Activated T-cell treated with anti-CD3 and anti-CD28 coated beads, Interleukin-2, amount 50 U/mL, for 4 hours (primary cell): ENCODE results near the gene RBFA. TPM values are rescaled to one million over a fixed set of nuclear protein-coding genes. Genes with fewer than 3 reads are reported as not detected.
A peak's percentile ranks its signal among the peaks of the same experiment; 100 is the strongest.

Experiments
- ATAC-seq, 2 donors: fragments of 200-7000 bp; cut with Tn5 transposase; one replicate each; pipeline ENCODE4 v1.10.0; 2021
- DNase-seq: peaks from one replicate; pipeline ENCODE4 v3.0.0-alpha.2; 2020
- H3K27me3 Mint-ChIP-seq: one replicate; pipeline ENCODE4 v1.8.0; 2021; ENCODE audit warnings: low read depth, mixed read lengths
- H3K36me3 Mint-ChIP-seq: one replicate; pipeline ENCODE4 v1.8.0; 2022; ENCODE audit warnings: mixed read lengths; ENCODE audit not compliant: insufficient read depth
- H3K4me1 Mint-ChIP-seq: one replicate; pipeline ENCODE4 v1.8.0; 2021; ENCODE audit warnings: low read depth, mixed read lengths
- H3K4me3 Mint-ChIP-seq: one replicate; pipeline ENCODE4 v1.8.0; 2021; ENCODE audit warnings: mild to moderate bottlenecking, moderate library complexity, mixed read lengths
- H3K9me3 Mint-ChIP-seq: one replicate; pipeline ENCODE4 v1.8.0; 2021; ENCODE audit warnings: mixed read lengths
- total RNA-seq, 3 donors: library from RNA; stranded (reverse); gene quantifications; one replicate each; pipeline ENCODE4 v1.2.1, GENCODE V29; 2021

Gene RBFA
- total RNA-seq, 3 donors from 2014 or later, result 40.0 to 52.3 (median 42.6) TPM

DNA sequence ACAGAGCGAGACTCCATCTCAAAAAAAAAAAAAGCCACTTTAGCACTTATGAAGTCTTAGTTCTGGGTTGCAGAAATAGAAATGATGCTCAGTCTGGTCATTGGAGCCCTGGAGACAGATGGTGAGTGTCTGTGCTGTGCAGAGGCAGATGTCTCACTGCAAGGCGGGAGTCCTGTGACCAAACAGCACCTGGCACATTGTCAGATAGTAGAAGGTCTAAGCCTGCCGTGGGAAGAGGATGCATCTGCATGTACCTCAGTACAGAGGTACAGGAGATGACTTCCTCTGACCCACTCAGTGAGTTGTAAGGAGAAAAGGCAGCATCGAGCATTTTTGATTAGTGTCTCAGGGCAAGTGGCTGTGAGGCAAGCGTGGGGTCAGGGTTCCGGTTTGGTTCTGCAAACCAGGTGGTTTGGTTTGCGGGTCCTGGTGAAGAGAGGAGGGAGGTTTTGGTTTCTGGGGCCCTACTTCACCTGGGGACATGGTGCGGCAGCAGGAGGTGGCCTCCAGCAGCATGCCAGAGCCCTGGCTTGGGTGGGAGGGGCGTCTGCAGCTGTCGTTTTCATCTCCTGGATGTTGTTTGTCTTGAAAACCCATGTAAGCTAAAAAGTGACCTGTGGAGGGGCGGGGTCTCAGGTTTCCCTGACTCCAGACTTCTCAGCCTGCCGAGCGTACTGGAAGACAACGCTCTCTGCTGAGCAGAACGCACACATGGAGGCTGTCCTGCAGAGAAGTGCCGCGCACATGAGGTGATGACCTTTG is 3.8 kb downstream of the RBFA start:
- Mint-ChIP-seq H3K9me3 (peaks cover under 1% of the 10 kb centered on the region), H3K4me1 (peaks cover 19% of the 10 kb centered on the region), H3K4me3 (no peak overlapping the region), H3K27me3 (no peaks in the 10 kb centered on the region), H3K36me3 (peaks cover 34% of the 10 kb centered on the region)
- no peak for ATAC-seq
- DNase-seq, result no peak

DNA sequence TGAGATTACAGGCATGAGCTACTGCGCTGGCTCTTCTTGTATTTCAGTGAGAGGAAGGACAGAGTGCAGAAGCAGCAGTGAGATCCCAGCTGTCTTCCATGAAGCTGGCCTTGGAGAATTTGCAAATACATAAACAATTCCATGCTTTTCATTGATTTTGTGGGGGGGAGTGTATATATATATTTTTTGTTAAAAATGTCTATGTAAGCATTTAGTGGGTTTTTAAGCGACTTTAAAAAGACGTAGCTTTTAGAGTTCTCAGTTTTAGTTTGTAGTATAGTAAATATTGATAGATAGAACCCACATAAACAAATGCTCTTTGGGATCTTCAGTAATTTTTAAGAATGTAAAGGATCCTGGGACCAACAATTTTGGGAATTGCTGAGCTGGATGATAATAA is 6.3 kb downstream of the RBFA start:
- H3K36me3 Mint-ChIP-seq, result peaks cover 42% of the 10 kb centered on the region
- H3K9me3 Mint-ChIP-seq, result no peaks in the 10 kb centered on the region
- H3K4me3 Mint-ChIP-seq, result no peak overlapping the region
- DNase-seq (no peak), ATAC-seq (no peak)
- H3K27me3 Mint-ChIP-seq, result no peaks in the 10 kb centered on the region
- peaks cover 8% of the 10 kb centered on the region for H3K4me1 Mint-ChIP-seq

DNA sequence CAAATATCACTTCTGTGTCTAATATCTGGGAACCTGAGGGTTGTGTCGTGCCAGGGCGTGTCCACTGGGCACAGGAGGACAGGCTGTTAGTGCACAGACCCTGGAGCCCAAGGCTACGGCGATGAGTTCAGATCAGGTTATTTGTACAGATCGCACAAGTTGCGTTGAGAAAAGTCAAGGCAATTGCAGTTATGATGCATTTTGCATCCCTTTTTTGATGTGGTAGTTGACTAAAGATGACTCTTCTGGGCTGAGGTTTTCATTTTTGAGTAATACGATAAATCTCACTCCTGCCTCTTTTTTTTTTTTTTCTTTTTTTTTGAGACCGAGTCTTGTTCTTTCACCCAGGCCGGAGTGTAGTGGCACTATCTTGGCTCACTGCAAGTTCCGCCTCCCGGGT is 7.2 kb downstream of the RBFA start:
- DNase-seq, result no peak

DNA sequence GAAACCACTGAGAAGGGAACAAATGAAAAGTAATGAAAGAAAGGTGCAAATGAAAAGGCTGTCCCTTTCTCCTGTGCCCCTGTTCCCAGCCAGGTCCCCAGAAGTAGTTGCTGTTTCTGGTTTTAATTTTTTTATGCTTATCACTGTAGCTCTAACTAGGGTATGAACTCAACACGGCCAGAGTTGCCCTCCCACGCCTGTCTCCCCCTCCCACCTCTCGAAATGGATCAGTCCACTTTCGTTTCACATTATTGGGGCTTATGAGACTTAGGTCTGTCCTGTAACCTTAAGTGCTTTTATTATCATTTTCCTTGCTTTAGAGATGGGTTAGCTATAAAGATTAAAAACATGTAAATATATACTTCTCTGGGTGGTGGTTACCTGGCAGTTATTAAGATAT is 8.6 kb downstream of the RBFA start:
- H3K4me1 Mint-ChIP-seq, result peaks cover 1% of the 10 kb centered on the region

More for the DNA sequence above, 7.2 kb downstream of the RBFA start:
- Mint-ChIP-seq H3K9me3 (no peaks in the 10 kb centered on the region), H3K4me1 (peaks cover 1% of the 10 kb centered on the region), H3K4me3 (no peak overlapping the region), H3K36me3 (peaks cover 47% of the 10 kb centered on the region), H3K27me3 (no peaks in the 10 kb centered on the region)
- ATAC-seq, result peak; percentile 44 to 73

DNA sequence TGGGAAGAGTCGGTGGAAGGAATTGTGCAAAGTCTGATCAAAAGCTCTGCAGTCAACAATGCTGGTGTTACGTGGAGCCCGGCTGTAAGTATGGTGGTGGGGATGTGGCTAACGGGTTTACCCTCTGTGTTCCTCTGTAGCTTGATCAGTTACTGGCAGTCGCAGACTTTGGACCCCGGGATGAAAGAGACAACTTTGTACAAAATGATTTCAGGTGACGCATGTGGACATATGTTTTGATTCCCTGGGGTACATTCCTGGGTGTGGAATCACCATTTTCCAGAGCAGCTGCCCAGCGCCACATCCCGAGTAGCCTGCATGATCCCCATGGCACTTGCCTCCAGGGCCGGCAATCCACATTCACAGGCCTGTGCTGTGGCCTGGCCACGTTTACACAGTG is 9.8 kb downstream of the RBFA start:
- no peak for ATAC-seq

More for the DNA sequence above, 8.6 kb downstream of the RBFA start:
- H3K36me3 Mint-ChIP-seq, result peaks cover 46% of the 10 kb centered on the region
- no peak overlapping the region for H3K4me3 Mint-ChIP-seq
- ATAC-seq (no peak), DNase-seq (no peak)
- H3K27me3 Mint-ChIP-seq, result no peaks in the 10 kb centered on the region
- H3K9me3 Mint-ChIP-seq, result no peaks in the 10 kb centered on the region

DNA sequence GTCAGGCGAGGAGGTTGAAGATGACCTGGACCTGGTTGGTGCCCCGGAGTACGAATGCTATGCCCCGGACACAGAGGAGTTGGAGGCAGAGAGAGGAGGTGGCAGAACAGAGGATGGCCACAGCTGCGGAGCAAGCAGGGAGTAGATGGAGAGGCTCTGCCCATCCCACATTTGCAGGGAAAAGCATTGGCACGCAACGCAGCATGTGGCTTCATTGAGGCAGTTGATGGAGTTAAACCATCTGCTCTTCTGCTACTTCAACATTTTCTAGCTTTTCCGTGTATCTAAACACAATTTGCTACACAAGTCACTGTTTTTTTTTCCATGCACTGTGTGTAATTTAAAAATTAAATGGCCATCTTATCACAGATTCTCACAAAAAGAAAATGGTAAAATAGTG is 11.8 kb downstream of the RBFA start:
- ATAC-seq (no peak), DNase-seq (no peak)
- H3K4me1 Mint-ChIP-seq, result no peaks in the 10 kb centered on the region
- peaks cover under 1% of the 10 kb centered on the region for H3K9me3 Mint-ChIP-seq
- no peaks in the 10 kb centered on the region for H3K27me3 Mint-ChIP-seq
- peaks cover 31% of the 10 kb centered on the region for H3K36me3 Mint-ChIP-seq
- H3K4me3 Mint-ChIP-seq, result no peak overlapping the region

More for the DNA sequence above, 9.8 kb downstream of the RBFA start:
- DNase-seq, result no peak
- no peaks in the 10 kb centered on the region for H3K27me3 Mint-ChIP-seq
- no peaks in the 10 kb centered on the region for H3K4me1 Mint-ChIP-seq
- H3K4me3 Mint-ChIP-seq, result no peak overlapping the region
- no peaks in the 10 kb centered on the region for H3K9me3 Mint-ChIP-seq
- H3K36me3 Mint-ChIP-seq, result peaks cover 38% of the 10 kb centered on the region

DNA sequence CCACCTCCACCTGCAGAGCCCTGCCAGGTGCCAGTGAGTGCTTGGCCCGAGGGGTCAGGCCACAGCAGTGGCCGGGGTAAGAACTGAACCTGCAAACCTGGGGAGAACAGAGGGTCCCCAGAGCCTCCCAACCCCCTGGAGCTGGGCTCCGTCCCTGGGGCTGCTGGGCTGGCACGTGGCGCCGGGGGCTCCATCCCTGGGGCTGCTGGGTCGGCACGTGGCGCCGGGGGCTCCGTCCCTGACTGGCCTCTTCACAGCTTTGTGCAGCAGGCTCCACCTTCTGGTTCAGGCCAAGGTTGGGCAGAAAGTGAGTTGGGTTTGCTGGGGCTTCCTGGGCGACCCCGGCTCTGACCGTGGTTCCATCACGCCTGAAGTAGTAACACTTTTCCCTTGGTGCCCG is 12.2 kb downstream of the RBFA start:
- ATAC-seq (no peak), DNase-seq (no peak)
- Mint-ChIP-seq H3K9me3 (peaks cover 5% of the 10 kb centered on the region), H3K27me3 (no peaks in the 10 kb centered on the region), H3K4me1 (no peaks in the 10 kb centered on the region), H3K4me3 (no peak overlapping the region), H3K36me3 (peaks cover 30% of the 10 kb centered on the region)

DNA sequence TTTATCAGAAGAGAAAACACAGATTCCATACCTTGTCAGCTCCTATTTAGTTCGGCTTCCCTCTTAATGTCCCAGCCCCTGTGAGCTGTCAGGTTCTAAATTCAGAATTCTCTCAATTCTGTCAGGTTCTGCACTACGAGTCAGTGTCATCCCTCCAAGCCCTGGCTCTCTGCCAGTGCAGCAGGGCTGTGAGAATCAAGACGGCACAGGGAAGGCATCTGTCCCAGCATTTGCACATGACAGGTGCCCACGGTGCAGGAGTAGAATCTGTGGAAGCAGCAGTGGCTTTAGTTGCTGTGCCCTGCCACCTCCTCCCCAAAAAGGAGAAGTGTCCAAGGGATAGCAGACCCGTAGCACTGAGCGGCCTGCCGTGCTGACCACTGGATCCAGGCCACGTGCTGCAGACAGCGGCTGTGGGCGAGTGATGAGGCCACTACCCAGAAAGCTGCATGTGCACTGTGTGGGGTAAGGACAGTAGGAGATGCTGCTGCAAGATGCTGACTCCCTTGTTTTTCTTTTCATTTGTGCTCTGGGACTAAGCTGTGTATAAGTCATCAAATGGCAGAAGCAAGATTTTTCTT is 12.8 kb downstream of the RBFA start:
- ATAC-seq (no peak), DNase-seq (no peak)
- Mint-ChIP-seq H3K36me3 (peaks cover 29% of the 10 kb centered on the region), H3K4me3 (no peak overlapping the region), H3K4me1 (no peaks in the 10 kb centered on the region), H3K9me3 (peaks cover 11% of the 10 kb centered on the region), H3K27me3 (no peaks in the 10 kb centered on the region)

DNA sequence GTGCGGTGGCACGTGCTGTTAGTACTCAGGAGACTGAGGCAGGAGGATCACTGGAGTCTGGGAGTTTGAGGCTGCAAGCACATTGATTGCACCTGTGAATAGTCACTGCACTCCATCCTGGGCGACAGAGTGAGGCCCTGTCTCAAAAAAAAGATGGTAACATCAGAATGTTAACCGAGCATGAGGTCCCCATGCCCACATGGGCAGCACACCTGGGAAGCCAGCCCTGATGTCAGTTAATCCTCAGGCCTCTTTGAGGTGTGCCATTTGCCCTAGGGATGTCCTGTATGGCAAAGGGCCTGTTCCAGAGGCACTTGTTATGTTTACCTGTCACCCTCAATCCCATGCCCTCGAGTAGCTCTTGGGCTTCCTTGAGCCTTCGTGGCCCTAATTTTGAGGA is 16.6 kb downstream of the RBFA start:
- ATAC-seq (no peak), DNase-seq (no peak)
- Mint-ChIP-seq H3K4me1 (no peaks in the 10 kb centered on the region), H3K36me3 (peaks cover 14% of the 10 kb centered on the region), H3K9me3 (peaks cover 36% of the 10 kb centered on the region), H3K4me3 (no peak overlapping the region), H3K27me3 (no peaks in the 10 kb centered on the region)

DNA sequence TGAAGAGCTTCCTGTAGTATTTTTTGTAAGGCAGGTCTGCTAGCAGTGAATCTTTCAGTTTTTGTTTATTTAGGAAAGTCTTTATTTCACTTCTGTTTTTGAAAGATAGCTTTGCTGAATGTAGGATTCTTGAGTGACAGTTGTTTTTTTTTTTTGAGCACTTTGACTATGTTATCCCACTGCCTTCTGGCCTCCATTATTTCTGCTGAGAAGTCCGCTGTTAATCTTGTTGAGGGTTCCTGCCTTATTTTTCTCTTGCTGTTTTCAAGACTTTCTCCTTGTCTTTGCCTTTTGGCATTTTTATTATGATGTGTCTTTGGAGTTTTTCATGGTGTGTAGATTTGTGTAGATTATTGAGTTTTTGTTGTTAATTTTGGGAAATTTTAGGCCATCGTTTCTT is 21.9 kb downstream of the RBFA start:
- H3K4me3 Mint-ChIP-seq, result no peak overlapping the region
- H3K4me1 Mint-ChIP-seq, result no peaks in the 10 kb centered on the region
- H3K36me3 Mint-ChIP-seq, result peaks cover 7% of the 10 kb centered on the region
- peaks cover 56% of the 10 kb centered on the region for H3K9me3 Mint-ChIP-seq
- H3K27me3 Mint-ChIP-seq, result peaks cover 2% of the 10 kb centered on the region
- ATAC-seq, result no peak
- no peak for DNase-seq

DNA sequence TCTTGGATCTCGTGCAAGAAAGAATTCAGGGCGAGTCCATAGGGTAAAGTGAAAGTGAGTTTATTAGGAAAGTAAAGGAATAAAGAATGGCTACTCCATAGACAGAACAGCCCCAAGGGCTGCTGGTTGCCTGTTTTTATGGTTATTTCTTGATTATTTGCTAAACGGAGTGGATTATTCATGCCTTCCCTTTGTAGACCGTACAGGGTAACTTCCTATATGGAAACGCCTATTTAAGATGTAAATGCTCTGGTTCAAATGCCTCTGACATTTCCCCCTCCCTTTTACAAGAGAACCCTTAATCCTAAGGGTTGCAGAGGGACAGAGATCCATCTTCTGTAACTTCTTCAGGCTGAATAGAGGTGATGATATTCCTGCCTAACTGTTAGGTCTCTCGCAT is 25.7 kb downstream of the RBFA start:
- H3K27me3 Mint-ChIP-seq, result peaks cover 2% of the 10 kb centered on the region

DNA sequence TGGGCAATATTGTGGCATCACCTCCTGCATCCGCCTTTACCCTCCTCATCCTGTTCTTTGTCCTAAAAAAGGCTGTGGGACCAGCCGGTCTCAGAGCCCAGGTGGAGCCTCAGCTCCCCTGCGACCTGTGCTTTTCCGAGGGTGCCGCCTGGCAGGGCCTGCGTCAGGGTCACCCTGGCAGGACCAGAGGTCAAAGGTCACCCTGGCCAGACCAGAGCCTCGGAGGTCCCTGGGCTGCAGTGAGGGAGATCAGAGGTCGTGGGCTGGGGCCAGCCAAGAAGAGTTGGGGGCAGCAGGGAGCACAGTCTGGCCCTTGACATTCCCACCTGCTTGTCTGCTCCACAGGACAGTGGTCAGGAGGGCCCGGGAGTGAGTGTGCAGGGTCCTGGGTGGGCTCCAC is 31.5 kb downstream of the RBFA start:
- no peaks in the 10 kb centered on the region for H3K27me3 Mint-ChIP-seq
- no peaks in the 10 kb centered on the region for H3K36me3 Mint-ChIP-seq
- ATAC-seq, result no peak
- H3K4me3 Mint-ChIP-seq, result no peak overlapping the region
- no peaks in the 10 kb centered on the region for H3K4me1 Mint-ChIP-seq
- DNase-seq, result no peak
- H3K9me3 Mint-ChIP-seq, result no peaks in the 10 kb centered on the region

More for the DNA sequence above, 25.7 kb downstream of the RBFA start:
- H3K4me1 Mint-ChIP-seq, result no peaks in the 10 kb centered on the region
- H3K9me3 Mint-ChIP-seq, result peaks cover 28% of the 10 kb centered on the region
- no peak overlapping the region for H3K4me3 Mint-ChIP-seq
- DNase-seq (no peak), ATAC-seq (no peak)
- H3K36me3 Mint-ChIP-seq, result peaks cover 2% of the 10 kb centered on the region

DNA sequence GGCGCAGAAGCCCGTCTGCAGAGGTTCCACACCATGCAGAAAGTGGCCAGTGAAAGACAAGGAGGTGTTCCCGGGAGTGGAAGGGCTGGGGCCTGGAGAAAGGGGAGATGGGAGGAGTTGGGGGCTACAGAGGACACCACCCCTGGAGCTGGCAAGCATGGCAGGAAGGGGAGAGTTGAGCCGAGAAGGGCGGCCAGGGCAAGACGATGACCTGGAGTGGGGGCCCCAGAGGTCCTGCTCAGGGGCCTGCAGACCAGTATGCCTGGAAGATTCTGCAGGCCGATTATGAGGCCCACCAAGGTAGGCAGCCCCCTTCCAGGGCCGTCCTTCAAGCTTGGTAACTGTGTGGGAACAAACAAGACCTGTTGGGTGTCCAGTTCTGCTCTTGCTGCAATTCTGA is 33.1 kb downstream of the RBFA start:
- H3K4me1 Mint-ChIP-seq, result no peaks in the 10 kb centered on the region
- H3K4me3 Mint-ChIP-seq, result no peak overlapping the region
- no peaks in the 10 kb centered on the region for H3K27me3 Mint-ChIP-seq
- H3K36me3 Mint-ChIP-seq, result no peaks in the 10 kb centered on the region
- no peaks in the 10 kb centered on the region for H3K9me3 Mint-ChIP-seq
- ATAC-seq (no peak), DNase-seq (no peak)

DNA sequence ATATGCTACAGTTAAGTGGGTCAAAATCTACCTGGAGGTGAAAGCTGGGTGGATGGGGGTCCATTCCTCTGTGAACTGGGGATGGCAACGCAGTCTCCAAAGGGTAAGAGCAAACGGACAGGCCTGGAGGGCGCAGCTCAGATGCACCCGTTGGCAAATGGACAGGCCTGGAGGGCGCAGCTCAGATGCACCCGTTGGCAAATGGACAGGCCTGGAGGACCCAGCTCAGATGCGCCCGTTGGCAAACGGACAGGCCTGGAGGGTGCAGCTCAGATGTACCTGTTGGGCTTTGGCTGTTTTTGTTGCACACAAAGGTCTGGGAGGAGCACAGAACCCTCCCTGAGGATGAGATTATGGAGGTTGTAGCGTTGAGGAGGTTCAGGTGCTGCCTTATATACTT is 33.7 kb downstream of the RBFA start:
- Mint-ChIP-seq H3K4me3 (no peak overlapping the region), H3K9me3 (no peaks in the 10 kb centered on the region), H3K27me3 (no peaks in the 10 kb centered on the region), H3K36me3 (no peaks in the 10 kb centered on the region), H3K4me1 (no peaks in the 10 kb centered on the region)
- DNase-seq, result no peak
- ATAC-seq, result no peak

DNA sequence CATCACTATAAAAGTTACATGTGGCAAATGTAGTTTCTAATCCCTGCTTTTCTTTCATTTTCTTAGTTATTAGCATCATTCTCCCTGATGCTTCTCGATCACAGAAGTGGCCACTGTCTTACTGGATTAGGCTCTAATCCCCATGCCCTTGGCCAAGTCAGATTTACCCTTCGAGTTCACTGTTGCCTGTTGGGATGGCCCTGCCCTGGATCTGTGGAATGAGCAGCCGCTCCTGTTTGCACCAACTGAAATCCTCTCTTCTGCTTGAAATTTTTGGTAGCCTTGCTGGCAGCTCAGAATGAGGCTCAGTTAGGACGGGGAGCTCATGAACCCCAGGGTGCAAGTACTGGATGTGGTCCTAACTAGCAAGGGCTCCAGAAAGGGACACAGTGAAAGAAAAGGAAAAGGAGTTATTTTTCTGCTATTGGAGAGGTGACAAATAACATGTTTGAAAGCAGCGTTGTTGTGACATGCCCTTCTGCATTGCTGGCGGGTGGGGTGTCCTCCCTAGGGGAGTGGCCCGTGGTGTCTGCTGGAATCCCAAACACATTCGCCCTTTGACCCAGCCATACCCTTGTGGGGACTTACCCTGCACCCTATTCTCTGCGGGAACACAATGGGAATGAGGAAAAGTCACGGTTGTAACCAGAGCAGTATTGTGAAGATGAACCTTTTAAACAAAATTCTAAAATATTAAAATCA is 34.5 kb downstream of the RBFA start:
- H3K9me3 Mint-ChIP-seq, result no peaks in the 10 kb centered on the region
- H3K4me3 Mint-ChIP-seq, result no peak overlapping the region
- H3K36me3 Mint-ChIP-seq, result no peaks in the 10 kb centered on the region
- DNase-seq (no peak), ATAC-seq (no peak)
- no peaks in the 10 kb centered on the region for H3K27me3 Mint-ChIP-seq
- H3K4me1 Mint-ChIP-seq, result no peaks in the 10 kb centered on the region
